Esophagus squamous epithelium (tissue), 5 donors: ENCODE results near the gene ENOX1. TPM values are rescaled to one million over a fixed set of nuclear protein-coding genes. Genes with fewer than 3 reads are reported as not detected.
A peak's percentile ranks its signal among the peaks of the same experiment; 100 is the strongest.

Source experiments
- DNase-seq: peaks from one replicate; lab custom pipeline; 2025; lab: John Stamatoyannopoulos, UW
- H3K27ac ChIP-seq, 4 donors: fragments of 200-600 bp; sonication (generic); one replicate each; pipeline ENCODE4 v1.5.1; 2016 to 2019; ENCODE audit warnings: mild to moderate bottlenecking in 1 of 4
- H3K27me3 ChIP-seq, 4 donors: fragments of 200-600 bp; sonication (generic); 1 replicate in 3 of 4; 2 replicates in 1 of 4; pipeline versions ENCODE4 v1.5.1 to v1.6.0; 2017 to 2021; ENCODE audit warnings: antibody characterized with exemption in 1 of 4
- H3K36me3 ChIP-seq, 3 donors: fragments of 200-600 bp; sonication (generic); one replicate each; pipeline ENCODE4 v1.5.1; 2016 to 2019
- H3K4me1 ChIP-seq, 3 donors: fragments of 200-600 bp; sonication (generic); one replicate each; pipeline ENCODE4 v1.5.1; 2017 to 2019
- H3K4me3 ChIP-seq, 4 donors: fragments of 200-600 bp; sonication (generic); 1 replicate in 3 of 4; 2 replicates in 1 of 4; pipeline ENCODE4 v1.5.1; 2016 to 2019; ENCODE audit warnings: mild to moderate bottlenecking in 2 of 4, moderate library complexity in 1 of 4
- H3K9me3 ChIP-seq, 3 donors: fragments of 200-600 bp; sonication (generic); one replicate each; pipeline ENCODE4 v1.5.1; 2016 to 2019
- CTCF ChIP-seq, 6 experiments: fragments of 450-650 bp in 4 of 6; fragments of 200-600 bp in 2 of 6; sonication (generic) in 2 of 6; IDR thresholded peaks; one replicate each; pipeline ENCODE4 v1.5.1; 2016 to 2019; ENCODE audit warnings: antibody characterized with exemption in 6 of 6, mild to moderate bottlenecking in 4 of 6, moderate library complexity in 4 of 6
- POLR2A ChIP-seq, 4 donors: fragments of 450-650 bp; IDR thresholded peaks; one replicate each; pipeline ENCODE4 v1.6.1; 2017; ENCODE audit warnings: antibody characterized with exemption in 4 of 4, mild to moderate bottlenecking in 4 of 4, moderate library complexity in 3 of 4
- WGBS, 2 donors: methylation state at CpG; one replicate each; pipeline ENCODE4 v1.1.5; 2018; 5-methylcytosine and 5-hydroxymethylcytosine counted together
- intact Hi-C: fragments of 100-400 bp; cut with DNase I; formaldehyde crosslinking; loops from one replicate; pipeline ENCODE4 v1.15.0; 2022
- total RNA-seq, 4 donors: library from RNA; depleted of rRNA; stranded (reverse); fragments of >200 nt; gene quantifications; one replicate each; pipeline ENCODE4 v1.1.0, GENCODE V29; 2016
- donor health status: DM: yes; HTN: yes; CAD: no.

ENOX1 gene
- total RNA-seq, 4 donors from 2014 or later: 0.48 to 0.76 TPM; not detected in 2

GRCh38 chr13:43611281-43612273 is 175.2 kb downstream of the ENOX1 start:
- Histone ChIP-seq H3K4me3 (no peak overlapping the region), H3K4me1 (no peaks in the 10 kb centered on the region), H3K27ac (no peak overlapping the region), H3K27me3 (no peaks in the 10 kb centered on the region), H3K36me3 (no peaks in the 10 kb centered on the region), H3K9me3 (no peaks in the 10 kb centered on the region)
- TF ChIP-seq POLR2A (IDR thresholded peaks at IDR 0.05): no peak
- no peak for TF ChIP-seq CTCF (IDR thresholded peaks at IDR 0.05)
- 72 to 83% methylated on average over 3 of the region's 3 CpGs for WGBS, 2 donors
- no peak for DNase-seq
- intact Hi-C loops: no loop called here

GRCh38 chr13:43608400-43609137 is 178.2 kb downstream of the ENOX1 start:
- no peaks in the 10 kb centered on the region for H3K36me3 ChIP-seq
- 71 to 72% methylated on average over 6 of the region's 6 CpGs for WGBS, 2 donors
- peaks cover 0 to 3% (median 0%) of the 10 kb centered on the region in 3 donors for H3K9me3 ChIP-seq
- no peak for DNase-seq
- TF ChIP-seq POLR2A (IDR thresholded peaks at IDR 0.05) (no peak), CTCF (IDR thresholded peaks at IDR 0.05) (no peak)
- H3K27me3 ChIP-seq: no peaks in the 10 kb centered on the region
- no peaks in the 10 kb centered on the region for H3K4me1 ChIP-seq
- H3K4me3 ChIP-seq: no peak overlapping the region
- intact Hi-C loops: no loop called here
- H3K27ac ChIP-seq: no peak overlapping the region

- intact Hi-C loops: no loop called here
- no peak overlapping the region for H3K4me3 ChIP-seq
- H3K9me3 ChIP-seq: no peaks in the 10 kb centered on the region
- H3K4me1 ChIP-seq: no peaks in the 10 kb centered on the region
- no peak overlapping the region for H3K27ac ChIP-seq
- no peak for TF ChIP-seq POLR2A (IDR thresholded peaks at IDR 0.05)
- TF ChIP-seq CTCF (IDR thresholded peaks at IDR 0.05): no peak
- 88 to 90% methylated on average over 1 of the region's 1 CpG for WGBS, 2 donors
- H3K36me3 ChIP-seq: no peaks in the 10 kb centered on the region
- DNase-seq: no peak
- H3K27me3 ChIP-seq: no peaks in the 10 kb centered on the region
Measured at GRCh38 chr13:43597599-43597945, 189.2 kb downstream of the ENOX1 start.

GRCh38 chr13:43596924-43597598 is 189.7 kb downstream of the ENOX1 start:
- Histone ChIP-seq H3K9me3 (no peaks in the 10 kb centered on the region), H3K27me3 (no peaks in the 10 kb centered on the region), H3K27ac (peak overlapping the region in 1 of 4 donors; percentile 13), H3K36me3 (no peaks in the 10 kb centered on the region), H3K4me1 (no peaks in the 10 kb centered on the region), H3K4me3 (no peak overlapping the region)
- TF ChIP-seq CTCF (IDR thresholded peaks at IDR 0.05) (no peak), POLR2A (IDR thresholded peaks at IDR 0.05) (no peak)
- 79 to 86% methylated on average over 7 of the region's 7 CpGs for WGBS, 2 donors
- no peak for DNase-seq
- intact Hi-C loops: no loop called here
